Measurements from ENCODE around the gene GAB1. TPM values are rescaled to one million over a fixed set of nuclear protein-coding genes. Genes with fewer than 3 reads are reported as not detected.

The GAB1 gene
- total and polyA plus RNA-seq, 2 of the 8 experiments (the other 6 are each of a cell fraction or from before 2014, with no cell fraction given): 6.8 to 21.3 TPM

- H3K79me2 ChIP-seq (ENCODE audit: control insufficient read depth in 1 of 2, insufficient read depth in 2 of 2, low read length in 2 of 2): peaks cover 0 to 68% of the 10 kb centered on the region in 2 experiments; a peak in 2 of 4 replicates
Observed at GRCh38 chr4:143362349-143363046, 25.8 kb downstream of the GAB1 start.

More at GRCh38 chr4:143362349-143363046, 25.8 kb downstream of the GAB1 start:
- Histone ChIP-seq H3K4me3 (ENCODE audit: extremely low read depth in 1 of 4, insufficient read depth in 2 of 4, low read depth in 3 of 4, low read length in 4 of 4) (no peak overlapping the region), H3K18ac (ENCODE audit: extremely low read depth, low read length) (no peak overlapping the region), H3K14ac (ENCODE audit: insufficient read length) (no peak overlapping the region), H3K56ac (replicated peaks; ENCODE audit: insufficient read length, low read depth, low read length) (no peak overlapping the region), H3K9me3 (ENCODE audit: insufficient read depth in 2 of 2, low read depth in 1 of 2, low read length in 1 of 2) (no peaks in the 10 kb centered on the region), H2BK120ac (replicated peaks; ENCODE audit: low read depth, low read length) (no peak overlapping the region), H3K23me2 (ENCODE audit: low read depth, low read length) (no peaks in the 10 kb centered on the region), H3K4me1 (replicated peaks in 1 of 4; ENCODE audit: control insufficient read depth in 3 of 4, insufficient read depth in 4 of 4, low read length in 3 of 4) (peaks cover 0 to 11% (median 6%) of the 10 kb centered on the region in 4 experiments; a peak in 4 of 7 replicates), H4K91ac (replicated peaks; ENCODE audit: insufficient read length, low read length) (no peak overlapping the region), H2AK5ac (ENCODE audit: low read depth, low read length) (no peak overlapping the region), H3K27ac (ENCODE audit: low read depth, low read length) (no peak overlapping the region; the same call in 1 of the 2 replicates), H3K23ac (ENCODE audit: insufficient read length) (no peak overlapping the region), H2AFZ (ENCODE audit: low read length) (no peak overlapping the region), H3K9ac (replicated peaks in 1 of 4; ENCODE audit: extremely low read depth in 1 of 4, low read depth in 3 of 4, low read length in 3 of 4) (no peak overlapping the region), H3K36me3 (ENCODE audit: control insufficient read depth in 2 of 4, insufficient read depth in 4 of 4, low read length in 3 of 4) (no peaks in the 10 kb centered on the region), H4K5ac (ENCODE audit: insufficient read length, low read depth, low read length) (no peak overlapping the region), H2BK15ac (ENCODE audit: low read length) (no peak overlapping the region), H3K27me3 (replicated peaks in 1 of 4; ENCODE audit: control insufficient read depth in 3 of 4, extremely low read depth in 1 of 4, insufficient read depth in 3 of 4, low read length in 3 of 4) (peaks cover 0 to 1% (median 0%) of the 10 kb centered on the region in 4 experiments; a peak in 1 of 7 replicates), H4K8ac (ENCODE audit: extremely low read depth, insufficient read depth, low read length) (no peak overlapping the region), H3K4ac (replicated peaks; ENCODE audit: insufficient read length, low read depth, low read length) (no peak overlapping the region), H2BK20ac (ENCODE audit: low read length) (no peak overlapping the region), H2BK12ac (ENCODE audit: low read depth, low read length) (no peak overlapping the region), H2BK5ac (ENCODE audit: low read depth, low read length) (no peak overlapping the region), H3K4me2 (ENCODE audit: insufficient read depth in 1 of 2, low read depth in 2 of 2, low read length in 2 of 2) (no peak overlapping the region), H4K20me1 (replicated peaks in 1 of 2; ENCODE audit: control insufficient read depth in 1 of 2, insufficient read depth in 2 of 2, low read length in 2 of 2) (no peaks in the 10 kb centered on the region), H3K79me1 (ENCODE audit: low read depth, low read length) (peaks cover 3% of the 10 kb centered on the region; the same call in 1 of the 2 replicates)
- no peak for FAIRE-seq
- 96% methylated on average over 5 of the region's 5 CpGs; no CpG with 5 or more reads in 1 of the 2 experiments for WGBS, 2 experiments (ENCODE audit: extremely low coverage in 1 of 2, insufficient coverage in 1 of 2, insufficient read length in 1 of 2, insufficient replicate concordance in 2 of 2, low coverage in 1 of 2, low lambda C conversion rate in 2 of 2, missing lambda C conversion rate in 1 of 2)
- POLR2A ChIA-PET (ENCODE audit: partially characterized antibody): no interaction called here
- CTCF ChIA-PET (ENCODE audit: partially characterized antibody): interaction anchor here (2.6 kb wide), 1 partner anchor 13 kb away, joined by 11 read pairs; no protein-coding TSS in a partner anchor
- DNase-seq (ENCODE audit: low read depth in 1 of 2, low spot score in 2 of 2): no peak
- TF ChIP-seq POU5F1 (IDR thresholded peaks at IDR 0.05; ENCODE audit: low read depth, low read length): no peak
